H1 (cell line): Measurements from ENCODE around the gene DYNC1H1. TPM values are rescaled to one million over a fixed set of nuclear protein-coding genes. Genes with fewer than 3 reads are reported as not detected.
A peak's percentile ranks its signal among the peaks of the same experiment; 100 is the strongest.

Experiments used
- CTCF ChIA-PET: fragments of 300-600 bp; sonication (Branson Sonifier 250); formaldehyde crosslinking; loops from one replicate; lab custom pipeline; 2021; ENCODE audit not compliant: partially characterized antibody; lab: Charles Lee
- POLR2A ChIA-PET: fragments of 300-600 bp; sonication (Branson Sonifier 250); formaldehyde crosslinking; loops from one replicate; lab custom pipeline; 2021; ENCODE audit warnings: inconsistent platforms; ENCODE audit not compliant: partially characterized antibody; lab: Charles Lee
- DNase-seq, 2 experiments: peaks; one replicate each; pipeline versions ENCODE4 v3.0.0 to v3.0.0-alpha.2; 2010 to 2022; ENCODE audit warnings: low spot score in 2 of 2, low read depth in 1 of 2, mixed read lengths in 1 of 2
- FAIRE-seq: peaks from 2 replicates; lab custom pipeline; 2011; peaks lifted over from hg19 to GRCh38; lab: Jason Lieb, UNC
- H2AFZ ChIP-seq: 2 replicates; pipeline ENCODE4 v1.8.1; 2012; ENCODE audit warnings: low read length, inconsistent platforms
- H2AK5ac ChIP-seq: 2 replicates; pipeline ENCODE4 v1.6.1; 2013; ENCODE audit warnings: low read depth, low read length
- H2BK120ac ChIP-seq: replicated peaks from 2 replicates; pipeline ENCODE3; 2013; ENCODE audit warnings: low read depth, low read length, inconsistent platforms
- H2BK12ac ChIP-seq: 2 replicates; pipeline ENCODE4 v1.6.1; 2013; ENCODE audit warnings: low read depth, low read length
- H2BK15ac ChIP-seq: 2 replicates; pipeline ENCODE4 v1.6.1; 2013; ENCODE audit warnings: low read length
- H2BK20ac ChIP-seq: 2 replicates; pipeline ENCODE4 v1.6.1; 2013; ENCODE audit warnings: low read length
- H2BK5ac ChIP-seq: 2 replicates; pipeline ENCODE4 v1.6.1; 2013; ENCODE audit warnings: low read depth, low read length
- H3K14ac ChIP-seq: 2 replicates; pipeline ENCODE4 v1.6.1; 2013; ENCODE audit warnings: inconsistent platforms; ENCODE audit not compliant: insufficient read length
- H3K18ac ChIP-seq: 2 replicates; pipeline ENCODE4 v1.6.1; 2013; ENCODE audit warnings: low read length; ENCODE audit errors: extremely low read depth
- H3K23ac ChIP-seq: 2 replicates; pipeline ENCODE4 v1.6.1; 2013; ENCODE audit warnings: inconsistent platforms; ENCODE audit not compliant: insufficient read length
- H3K23me2 ChIP-seq: 2 replicates; pipeline ENCODE4 v1.6.1; 2013; ENCODE audit warnings: low read depth, low read length
- H3K27ac ChIP-seq: 2 replicates; pipeline ENCODE4 v1.6.1; 2011; ENCODE audit warnings: low read depth, low read length, inconsistent platforms
- H3K27me3 ChIP-seq, 4 experiments: replicated peaks in 1 of 4; 1 replicate in 1 of 4; 2 replicates in 3 of 4; pipeline versions ENCODE4 v1.6.1 to v1.8.1; 2011 to 2013; ENCODE audit warnings: low read length in 3 of 4, mild to moderate bottlenecking in 3 of 4, inconsistent platforms in 2 of 4, mixed read lengths in 2 of 4, moderate library complexity in 1 of 4; ENCODE audit not compliant: control insufficient read depth in 3 of 4, insufficient read depth in 3 of 4; ENCODE audit errors: extremely low read depth in 1 of 4
- H3K36me3 ChIP-seq, 4 experiments: 2 replicates each; pipeline versions ENCODE4 v1.6.1 to v1.8.1; 2011 to 2013; ENCODE audit warnings: mild to moderate bottlenecking in 4 of 4, low read length in 3 of 4, moderate library complexity in 2 of 4, control low read depth in 1 of 4, inconsistent platforms in 1 of 4; ENCODE audit not compliant: insufficient read depth in 4 of 4, control insufficient read depth in 2 of 4
- H3K4ac ChIP-seq: replicated peaks from 2 replicates; pipeline ENCODE3; 2013; ENCODE audit warnings: low read length, low read depth, mixed read lengths, inconsistent platforms; ENCODE audit not compliant: insufficient read length
- H3K4me1 ChIP-seq, 4 experiments: replicated peaks in 1 of 4; 1 replicate in 1 of 4; 2 replicates in 3 of 4; pipeline versions ENCODE4 v1.6.1 to v1.8.1; 2011 to 2013; ENCODE audit warnings: low read length in 3 of 4, inconsistent platforms in 2 of 4, mixed read lengths in 1 of 4; ENCODE audit not compliant: insufficient read depth in 4 of 4, control insufficient read depth in 3 of 4
- H3K4me2 ChIP-seq, 2 experiments: 2 replicates each; pipeline versions ENCODE4 v1.6.1 to v1.8.1; 2011 to 2013; ENCODE audit warnings: low read depth in 2 of 2, low read length in 2 of 2, control low read depth in 1 of 2, inconsistent platforms in 1 of 2, mild to moderate bottlenecking in 1 of 2; ENCODE audit not compliant: insufficient read depth in 1 of 2
- H3K4me3 ChIP-seq, 4 experiments: fragments of 200-600, 300-600 bp in 1 of 4; sonication (generic), shearing (Covaris generic), sonication (Bioruptor Twin) in 1 of 4; 2 replicates each; pipeline versions ENCODE4 v1.5.1 to v1.8.1; 2011 to 2016; ENCODE audit warnings: low read length in 4 of 4, low read depth in 3 of 4, control low read depth in 2 of 4, inconsistent platforms in 2 of 4, mild to moderate bottlenecking in 2 of 4, mixed read lengths in 1 of 4, moderate library complexity in 1 of 4; ENCODE audit not compliant: insufficient read depth in 2 of 4; ENCODE audit errors: extremely low read depth in 1 of 4
- H3K56ac ChIP-seq: replicated peaks from 2 replicates; pipeline ENCODE3; 2013; ENCODE audit warnings: low read depth, mild to moderate bottlenecking, mixed read lengths, low read length, inconsistent platforms; ENCODE audit not compliant: insufficient read length
- H3K79me1 ChIP-seq: 2 replicates; pipeline ENCODE4 v1.6.1; 2013; ENCODE audit warnings: low read depth, low read length, control low read depth
- H3K79me2 ChIP-seq, 2 experiments: 2 replicates each; pipeline versions ENCODE4 v1.6.1 to v1.8.1; 2012 to 2013; ENCODE audit warnings: low read length in 2 of 2, mild to moderate bottlenecking in 2 of 2, inconsistent platforms in 1 of 2; ENCODE audit not compliant: insufficient read depth in 2 of 2, control insufficient read depth in 1 of 2
- H3K9ac ChIP-seq, 4 experiments: replicated peaks in 1 of 4; 1 replicate in 1 of 4; 2 replicates in 3 of 4; pipeline versions ENCODE4 v1.6.1 to v1.8.1; 2011 to 2013; ENCODE audit warnings: low read depth in 3 of 4, low read length in 3 of 4, control low read depth in 2 of 4, mild to moderate bottlenecking in 2 of 4, moderate library complexity in 2 of 4, inconsistent platforms in 1 of 4; ENCODE audit errors: extremely low read depth in 1 of 4
- H3K9me3 ChIP-seq, 2 experiments: 2 replicates each; pipeline versions ENCODE4 v1.6.1 to v1.8.1; 2012 to 2013; ENCODE audit warnings: mild to moderate bottlenecking in 2 of 2, moderate library complexity in 2 of 2, control low read depth in 1 of 2, inconsistent platforms in 1 of 2, low read depth in 1 of 2, low read length in 1 of 2, mixed read lengths in 1 of 2; ENCODE audit not compliant: insufficient read depth in 2 of 2
- H4K20me1 ChIP-seq, 2 experiments: replicated peaks in 1 of 2; 2 replicates each; pipeline versions ENCODE3 to v1.8.1; 2011 to 2013; ENCODE audit warnings: inconsistent platforms in 2 of 2, low read length in 2 of 2, mild to moderate bottlenecking in 1 of 2; ENCODE audit not compliant: insufficient read depth in 2 of 2, control insufficient read depth in 1 of 2
- H4K5ac ChIP-seq: 2 replicates; pipeline ENCODE4 v1.6.1; 2013; ENCODE audit warnings: low read length, low read depth, mixed read lengths, inconsistent platforms; ENCODE audit not compliant: insufficient read length
- H4K8ac ChIP-seq: 2 replicates; pipeline ENCODE4 v1.8.0; 2013; ENCODE audit warnings: mild to moderate bottlenecking, moderate library complexity, low read length, inconsistent platforms; ENCODE audit not compliant: insufficient read depth; ENCODE audit errors: extremely low read depth
- H4K91ac ChIP-seq: replicated peaks from 2 replicates; pipeline ENCODE3; 2013; ENCODE audit warnings: low read length, mixed read lengths, inconsistent platforms; ENCODE audit not compliant: insufficient read length
- JUND ChIP-seq: IDR thresholded peaks from 2 replicates; pipeline ENCODE4 v1.6.1; 2011; ENCODE audit warnings: mild to moderate bottlenecking, improper control_type of control experiment, low read length
- RFX5 ChIP-seq: IDR thresholded peaks from 2 replicates; pipeline ENCODE4 v1.6.1; 2011; ENCODE audit warnings: low read depth, low read length, improper control_type of control experiment, borderline replicate concordance
- WGBS, 2 experiments: shearing (Covaris generic) in 1 of 2; methylation state at CpG; one replicate each; pipeline versions ENCODE4 v1.1.6 to v1.1.7; 2013 to 2015; ENCODE audit warnings: low lambda C conversion rate in 2 of 2, mixed read lengths in 2 of 2, inconsistent platforms in 1 of 2, low coverage in 1 of 2, missing lambda C conversion rate in 1 of 2; ENCODE audit not compliant: insufficient replicate concordance in 2 of 2, insufficient coverage in 1 of 2, insufficient read length in 1 of 2; ENCODE audit errors: extremely low coverage in 1 of 2, missing lambda C conversion rate in 1 of 2; 5-methylcytosine and 5-hydroxymethylcytosine counted together
- polyA plus RNA-seq, 7 experiments: library from polyadenylated mRNA; depleted of rRNA in 3 of 7; stranded (reverse) in 5 of 7; unstranded in 2 of 7; fragments of >200 nt in 5 of 7; fragments of 200-250 nt in 2 of 7; gene quantifications; 1 replicate in 5 of 7; 2 replicates in 1 of 7; 4 replicates in 1 of 7; pipeline versions ENCODE4 v1.2.1 to v1.2.3, GENCODE V29; 2011 to 2013; ENCODE audit warnings: missing spikeins in 2 of 7, mixed read lengths in 2 of 7
- total RNA-seq: library from RNA; stranded (reverse); fragmentation: NEBNext Ultra II Directional; extraction: Animal tissue kit (Norgen Biotek cat#: 25700); gene quantifications from 2 replicates; pipeline ENCODE4 v1.2.1, GENCODE V29; 2021

Gene DYNC1H1
- total and polyA plus RNA-seq, 2 of the 8 experiments (the other 6 are each of a cell fraction or from before 2014, with no cell fraction given) = 238 to 387 TPM

- Histone ChIP-seq H3K4ac (no peak overlapping the region), H3K9me3 (no peaks in the 10 kb centered on the region), H2BK20ac (no peak overlapping the region), H2AFZ (peak overlapping the region; percentile 20; the same call in 1 of the 2 replicates), H3K27ac (no peak overlapping the region), H3K27me3 (no peaks in the 10 kb centered on the region), H3K56ac (no peak overlapping the region), H4K8ac (no peak overlapping the region), H3K23ac (no peak overlapping the region), H3K14ac (no peak overlapping the region), H3K23me2 (no peaks in the 10 kb centered on the region; the same call in 1 of the 2 replicates), H3K18ac (no peak overlapping the region), H3K9ac (no peak overlapping the region), H2BK120ac (no peak overlapping the region), H3K79me2 (no peaks in the 10 kb centered on the region), H4K5ac (no peak overlapping the region), H4K91ac (no peak overlapping the region), H3K4me1 (peaks cover 0 to 11% (median 5%) of the 10 kb centered on the region in 4 experiments; a peak in 5 of 7 replicates), H2BK12ac (no peak overlapping the region), H2AK5ac (no peak overlapping the region), H3K4me3 (no peak overlapping the region), H3K36me3 (no peaks in the 10 kb centered on the region), H2BK15ac (no peak overlapping the region), H3K79me1 (0 out of 2 replicates have a peak, but pooled peaks cover 3% of the 10 kb centered on the region), H4K20me1 (peaks cover 0 to 4% of the 10 kb centered on the region in 2 experiments), H3K4me2 (no peak overlapping the region), H2BK5ac (no peak overlapping the region)
- DNase-seq = no peak
- 72% methylated on average over 7 of the region's 7 CpGs; no CpG with 5 or more reads in 1 of the 2 experiments for WGBS, 2 experiments
- no peak for FAIRE-seq
- CTCF ChIA-PET = interaction anchor here (0.7 to 2.1 kb wide), 3 partner anchors 8 to 48 kb away, joined by 3 to 8 read pairs (median 4); no protein-coding TSS in a partner anchor
- POLR2A ChIA-PET = interaction anchor here (0.6 to 1.1 kb wide), 4 partner anchors 21 to 278 kb away, joined by 3 read pairs; no protein-coding TSS in a partner anchor
- TF ChIP-seq RFX5 = no peak
- no peak for TF ChIP-seq JUND
Measured at GRCh38 chr14:102058146-102058545, 93.8 kb downstream of the DYNC1H1 start.
